HL-60/S4 treated with phorbol 12-myristate 13-acetate at 8.2 ng/mL for 4 days and 3 days (cell line): ENCODE results near the gene GALNT18.
"Not testable (repeated sequence)": the region's sequence is repeated elsewhere in the genome, so short reads cannot be mapped to it uniquely, and the experiment has no call there.

Experiments used
- in situ Hi-C: fragments of 300-500 bp; cut with MboI; formaldehyde crosslinking; loops from 2 replicates; pipeline ENCODE4 v1.15.0; 2022; ENCODE audit warnings: low sequenced_read_pairs

GALNT18 gene

GRCh38 chr11:11370255-11370961 lies 251.4 kb downstream of the GALNT18 start:
- in situ Hi-C loops: no loop called here

- in situ Hi-C loops: no loop called here
These were observed 255.0 kb downstream of the GALNT18 start for GRCh38 chr11:11366793-11367192.

GRCh38 chr11:11363674-11364073 lies 258.1 kb downstream of the GALNT18 start:
- in situ Hi-C loops: no loop called here

GRCh38 chr11:11359611-11360010 lies 262.2 kb downstream of the GALNT18 start:
- in situ Hi-C loops: no loop called here

GRCh38 chr11:11356842-11357241 lies 265.0 kb downstream of the GALNT18 start:
- in situ Hi-C loops: no loop called here

GRCh38 chr11:11352878-11353277 lies 268.9 kb downstream of the GALNT18 start, which contains the start of gene CSNK2A3:
Gene CSNK2A3, minus strand, starts transcription at chr11:11353250. Its CDS starts 131 bp downstream, at chr11:11353119.
- in situ Hi-C loops: not testable (repeated sequence)

GRCh38 chr11:11351851-11352250 lies 270.0 kb downstream of the GALNT18 start:
- in situ Hi-C loops: not testable (repeated sequence)

- in situ Hi-C loops: no loop called here
These were observed 270.7 kb downstream of the GALNT18 start for GRCh38 chr11:11351042-11351586.

GRCh38 chr11:11349870-11350337 lies 271.9 kb downstream of the GALNT18 start:
- in situ Hi-C loops: no loop called here

GRCh38 chr11:11349106-11349825 lies 272.5 kb downstream of the GALNT18 start:
- in situ Hi-C loops: no loop called here

GRCh38 chr11:11348303-11348702 lies 273.5 kb downstream of the GALNT18 start:
- in situ Hi-C loops: no loop called here

- in situ Hi-C loops: no loop called here
These were observed 274.2 kb downstream of the GALNT18 start for GRCh38 chr11:11347592-11347991.

GRCh38 chr11:11346303-11346702 lies 275.5 kb downstream of the GALNT18 start:
- in situ Hi-C loops: no loop called here

GRCh38 chr11:11345099-11345498 lies 276.7 kb downstream of the GALNT18 start:
- in situ Hi-C loops: no loop called here

- in situ Hi-C loops: no loop called here
These were observed 277.8 kb downstream of the GALNT18 start for GRCh38 chr11:11344045-11344444.

- in situ Hi-C loops: no loop called here
These were observed 283.5 kb downstream of the GALNT18 start for GRCh38 chr11:11338304-11338703.

GRCh38 chr11:11336664-11337063 lies 285.1 kb downstream of the GALNT18 start:
- in situ Hi-C loops: no loop called here

GRCh38 chr11:11335043-11335442 lies 286.8 kb downstream of the GALNT18 start:
- in situ Hi-C loops: no loop called here

- in situ Hi-C loops: no loop called here
These were observed 287.2 kb downstream of the GALNT18 start for GRCh38 chr11:11334607-11335006.

GRCh38 chr11:11332141-11332710 lies 289.6 kb downstream of the GALNT18 start:
- in situ Hi-C loops: no loop called here

GRCh38 chr11:11329062-11329806 lies 292.6 kb downstream of the GALNT18 start:
- in situ Hi-C loops: no loop called here
